PC-9 (cell line): Measurements from ENCODE around the gene KIDINS220. TPM values are rescaled to one million over a fixed set of nuclear protein-coding genes. Genes with fewer than 3 reads are reported as not detected.
A peak's percentile ranks its signal among the peaks of the same experiment; 100 is the strongest.

Experiments
- BruUV-seq: library from RNA; stranded (reverse); fragments of 400-500 nt; replicated peaks from 2 replicates; lab custom pipeline; 2021; lab: Mats Ljungman, UMichigan
- CTCF ChIA-PET: fragments of 300-600 bp; sonication (Branson Sonifier 250); formaldehyde crosslinking; loops from one replicate; lab custom pipeline; 2022; ENCODE audit warnings: antibody characterized with exemption; lab: Charles Lee
- POLR2A ChIA-PET: fragments of 300-600 bp; sonication (Branson Sonifier 250); formaldehyde crosslinking; loops from one replicate; lab custom pipeline; 2022; ENCODE audit warnings: antibody characterized with exemption; ENCODE audit not compliant: unreplicated experiment; lab: Charles Lee
- DNase-seq, 2 experiments: peaks; one replicate each; pipeline versions ENCODE4 v3.0.0 to v3.0.0-alpha.2; 2015 to 2022; ENCODE audit warnings: mixed read lengths in 1 of 2
- H2AFZ ChIP-seq: fragments of 200-600 bp; sonication (generic); 2 replicates; pipeline ENCODE4 v1.8.1; 2017; ENCODE audit warnings: antibody characterized with exemption
- H3F3A ChIP-seq: fragments of 200-600 bp; sonication (generic); 2 replicates; pipeline ENCODE4 v1.8.1; 2017; ENCODE audit warnings: antibody characterized with exemption, mild to moderate bottlenecking, low read depth; ENCODE audit not compliant: insufficient read depth
- H3K27ac ChIP-seq: fragments of 200-600 bp; sonication (generic); 2 replicates; pipeline ENCODE4 v1.6.1; 2016; ENCODE audit warnings: mixed run types
- H3K27me3 ChIP-seq: fragments of 200-600 bp; sonication (generic); 2 replicates; pipeline ENCODE4 v1.6.1; 2016; ENCODE audit warnings: low read depth, mixed run types; ENCODE audit not compliant: insufficient read depth
- H3K36me3 ChIP-seq: fragments of 200-600 bp; sonication (generic); 2 replicates; pipeline ENCODE4 v1.6.1; 2016; ENCODE audit warnings: low read depth, mixed run types
- H3K4me1 ChIP-seq: fragments of 200-600 bp; sonication (generic); replicated peaks from 2 replicates; pipeline ENCODE4 v1.6.1; 2016; ENCODE audit warnings: mixed run types; ENCODE audit not compliant: insufficient read depth
- H3K4me2 ChIP-seq: fragments of 200-600 bp; sonication (generic); 2 replicates; pipeline ENCODE4 v1.6.1; 2017; ENCODE audit warnings: mixed run types
- H3K4me3 ChIP-seq: fragments of 200-600 bp; sonication (generic); 2 replicates; pipeline ENCODE4 v1.6.1; 2016; ENCODE audit warnings: mixed run types
- H3K79me2 ChIP-seq: fragments of 200-600 bp; sonication (generic); 2 replicates; pipeline ENCODE4 v1.6.1; 2017; ENCODE audit warnings: low read depth, mixed run types
- H3K9me2 ChIP-seq: fragments of 200-600 bp; sonication (generic); 2 replicates; pipeline ENCODE4 v1.8.1; 2017; ENCODE audit warnings: mild to moderate bottlenecking; ENCODE audit not compliant: insufficient read depth
- H3K9me3 ChIP-seq: fragments of 200-600 bp; sonication (generic); 2 replicates; pipeline ENCODE4 v1.8.1; 2016; ENCODE audit warnings: low read depth; ENCODE audit not compliant: insufficient read depth
- H4K20me1 ChIP-seq: fragments of 200-600 bp; sonication (generic); 2 replicates; pipeline ENCODE4 v1.8.1; 2017; ENCODE audit not compliant: insufficient read depth
- EZH2 ChIP-seq: fragments of 200-600 bp; sonication (generic); IDR thresholded peaks from 2 replicates; pipeline ENCODE4 v1.8.0; 2017; ENCODE audit warnings: antibody characterized with exemption, low read depth
- intact Hi-C: fragments of 100-400 bp; cut with micrococcal nuclease; formaldehyde crosslinking; loops from one replicate; pipeline ENCODE4 v1.10.0; 2022; ENCODE audit not compliant: unreplicated experiment
- total RNA-seq: library from RNA; stranded (reverse); gene quantifications from 2 replicates; pipeline ENCODE4 v1.2.3, GENCODE V29; 2021
- TF ChIP-seq, protein P1 (sequence below): fragments of 200-600 bp; sonication (generic); conservative IDR thresholded peaks from 2 replicates; pipeline ENCODE4 v1.6.1; 2017; ENCODE audit warnings: mixed run types, antibody characterized with exemption, mild to moderate bottlenecking, moderate library complexity

KIDINS220 gene
- total RNA-seq, 1 experiment from 2014 or later = 13.9 TPM

DNA sequence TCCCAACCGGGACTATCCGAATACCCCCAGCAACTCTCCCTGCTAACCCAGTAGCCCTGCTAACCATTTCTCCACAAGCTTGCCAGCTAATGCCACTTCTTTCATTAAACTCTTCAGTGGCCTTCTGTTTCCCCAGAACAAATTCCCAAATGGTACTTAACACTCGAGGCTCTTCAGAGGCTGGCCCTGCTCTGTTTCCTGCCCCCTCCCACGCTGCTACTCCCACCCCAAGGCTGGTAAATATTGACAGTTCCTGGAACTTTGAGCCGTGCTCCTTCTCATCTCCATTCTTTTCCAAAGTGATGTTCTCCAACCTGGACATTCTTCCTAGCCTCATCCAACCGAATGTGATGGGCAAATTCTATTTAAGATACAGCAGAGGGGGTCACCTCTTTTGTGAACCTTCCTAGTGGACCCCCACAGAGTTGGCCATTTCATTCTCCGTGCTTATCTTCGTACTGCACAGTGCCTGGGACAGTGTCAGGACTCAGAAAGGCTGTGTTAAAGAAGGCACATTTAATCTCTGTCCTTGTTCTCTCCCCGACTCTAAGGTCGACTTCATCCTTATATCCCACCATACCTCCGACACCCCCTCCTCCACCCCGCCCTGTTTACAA lies 3.2 kb upstream of the KIDINS220 start:
- CTCF ChIA-PET = no interaction called here
- H2AFZ ChIP-seq = no peak overlapping the region

DNA sequence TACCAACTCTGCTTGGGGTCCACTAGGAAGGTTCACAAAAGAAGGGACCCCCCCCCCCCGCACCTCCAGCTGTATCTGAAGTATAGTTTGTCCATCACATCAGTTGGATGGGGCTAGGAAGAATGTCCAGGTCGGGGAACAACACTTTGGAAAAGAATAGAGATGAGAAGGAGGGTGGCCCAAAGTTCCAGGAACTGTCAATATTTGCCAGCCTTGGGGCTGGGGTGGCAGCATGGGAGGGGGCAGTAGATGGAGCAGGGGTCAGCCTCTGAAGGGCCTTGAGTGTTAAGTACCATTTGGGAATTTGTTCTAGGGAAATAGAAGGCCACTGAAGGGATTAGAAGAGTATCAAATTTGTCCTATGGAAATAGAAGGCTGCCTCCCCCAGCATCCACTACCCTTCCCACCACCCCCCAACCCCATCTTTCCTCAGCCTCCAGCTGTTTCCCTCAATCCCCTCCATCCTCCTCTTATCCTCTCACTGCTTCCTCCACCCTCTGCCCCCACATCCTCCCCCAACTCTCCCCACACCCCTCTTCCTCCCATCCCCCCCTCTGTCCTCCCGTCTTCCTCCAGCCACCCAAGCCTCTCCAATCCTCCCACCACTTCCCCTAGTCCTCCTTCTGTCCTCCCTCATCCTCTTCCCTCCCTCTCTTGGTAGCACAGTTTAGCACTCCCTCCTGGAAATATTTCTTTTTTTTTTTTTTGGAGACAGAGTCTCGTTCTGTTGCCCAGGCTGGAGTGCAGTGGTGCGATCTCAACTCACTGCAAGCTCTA lies 2.0 kb upstream of the KIDINS220 start:
- intact Hi-C loops = no loop called here
- H4K20me1 ChIP-seq = no peaks in the 10 kb centered on the region
- no peaks in the 10 kb centered on the region; the same call in 1 of the 2 replicates for H3F3A ChIP-seq
- no peaks in the 10 kb centered on the region for H3K36me3 ChIP-seq
- ChIA-PET POLR2A (no interaction called here), CTCF (no interaction called here)
- TF ChIP-seq, protein P1, sequence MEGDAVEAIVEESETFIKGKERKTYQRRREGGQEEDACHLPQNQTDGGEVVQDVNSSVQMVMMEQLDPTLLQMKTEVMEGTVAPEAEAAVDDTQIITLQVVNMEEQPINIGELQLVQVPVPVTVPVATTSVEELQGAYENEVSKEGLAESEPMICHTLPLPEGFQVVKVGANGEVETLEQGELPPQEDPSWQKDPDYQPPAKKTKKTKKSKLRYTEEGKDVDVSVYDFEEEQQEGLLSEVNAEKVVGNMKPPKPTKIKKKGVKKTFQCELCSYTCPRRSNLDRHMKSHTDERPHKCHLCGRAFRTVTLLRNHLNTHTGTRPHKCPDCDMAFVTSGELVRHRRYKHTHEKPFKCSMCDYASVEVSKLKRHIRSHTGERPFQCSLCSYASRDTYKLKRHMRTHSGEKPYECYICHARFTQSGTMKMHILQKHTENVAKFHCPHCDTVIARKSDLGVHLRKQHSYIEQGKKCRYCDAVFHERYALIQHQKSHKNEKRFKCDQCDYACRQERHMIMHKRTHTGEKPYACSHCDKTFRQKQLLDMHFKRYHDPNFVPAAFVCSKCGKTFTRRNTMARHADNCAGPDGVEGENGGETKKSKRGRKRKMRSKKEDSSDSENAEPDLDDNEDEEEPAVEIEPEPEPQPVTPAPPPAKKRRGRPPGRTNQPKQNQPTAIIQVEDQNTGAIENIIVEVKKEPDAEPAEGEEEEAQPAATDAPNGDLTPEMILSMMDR = no peak
- TF ChIP-seq EZH2 = no peak
- H3K4me2 ChIP-seq = no peak overlapping the region
- no peaks in the 10 kb centered on the region for H3K27me3 ChIP-seq
- H3K9me3 ChIP-seq = no peaks in the 10 kb centered on the region
- no peak overlapping the region for H3K4me3 ChIP-seq
- peaks cover 13% of the 10 kb centered on the region for H3K4me1 ChIP-seq
- H3K27ac ChIP-seq = no peak overlapping the region
- no TSS peak for BruUV-seq
- no peak overlapping the region for H2AFZ ChIP-seq
- H3K79me2 ChIP-seq = peaks cover 9% of the 10 kb centered on the region; the same call in 1 of the 2 replicates
- no peak for DNase-seq
- H3K9me2 ChIP-seq = no peaks in the 10 kb centered on the region

More for the DNA sequence above, 3.2 kb upstream of the KIDINS220 start:
- H3K27ac ChIP-seq = no peak overlapping the region
- BruUV-seq = no TSS peak
- intact Hi-C loops = no loop called here
- no peaks in the 10 kb centered on the region for H3K36me3 ChIP-seq
- H3K9me2 ChIP-seq = no peaks in the 10 kb centered on the region
- DNase-seq = no peak
- peaks cover 9% of the 10 kb centered on the region; the same call in 1 of the 2 replicates for H3K79me2 ChIP-seq
- TF ChIP-seq, protein P1 = no peak
- no peak for TF ChIP-seq EZH2
- POLR2A ChIA-PET = no interaction called here
- peaks cover 13% of the 10 kb centered on the region for H3K4me1 ChIP-seq
- H3K9me3 ChIP-seq = no peaks in the 10 kb centered on the region
- no peaks in the 10 kb centered on the region; the same call in 1 of the 2 replicates for H3F3A ChIP-seq
- no peak overlapping the region for H3K4me2 ChIP-seq
- H4K20me1 ChIP-seq = no peaks in the 10 kb centered on the region
- no peaks in the 10 kb centered on the region for H3K27me3 ChIP-seq
- H3K4me3 ChIP-seq = no peak overlapping the region

DNA sequence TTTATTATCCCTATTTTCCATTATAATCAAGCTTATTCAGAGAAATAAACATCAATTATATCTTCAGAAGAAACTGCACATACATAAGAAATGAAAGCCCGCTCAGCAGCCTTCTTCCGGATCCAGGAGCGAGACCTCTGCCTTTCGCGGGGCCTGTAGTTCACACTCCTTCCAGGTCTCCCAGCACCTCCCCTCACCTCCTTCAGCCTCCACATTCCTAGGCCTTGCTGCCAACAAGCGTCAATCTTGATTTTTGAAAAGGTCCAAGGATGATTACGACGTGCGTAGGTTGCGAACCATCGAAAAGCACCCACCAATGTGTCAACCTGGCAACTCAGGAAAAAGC lies 355 bp upstream of the KIDINS220 start:
- H3K79me2 ChIP-seq = peaks cover 9% of the 10 kb centered on the region; the same call in 1 of the 2 replicates
- no peaks in the 10 kb centered on the region for H4K20me1 ChIP-seq
- ChIA-PET CTCF (no interaction called here), POLR2A (no interaction called here)
- no peaks in the 10 kb centered on the region for H3K36me3 ChIP-seq
- no peak overlapping the region for H3K27ac ChIP-seq
- intact Hi-C loops = no loop called here
- peak overlapping the region; percentile 94; the same call in 1 of the 2 replicates for H3K4me3 ChIP-seq
- H3K9me3 ChIP-seq = no peaks in the 10 kb centered on the region
- no peak overlapping the region for H2AFZ ChIP-seq
- TF ChIP-seq EZH2 = no peak
- TF ChIP-seq, protein P1 = no peak
- no peaks in the 10 kb centered on the region for H3K27me3 ChIP-seq
- peaks cover 13% of the 10 kb centered on the region for H3K4me1 ChIP-seq
- DNase-seq = no peak
- no peaks in the 10 kb centered on the region for H3K9me2 ChIP-seq
- peak overlapping the region; percentile 54 for H3K4me2 ChIP-seq
- no TSS peak for BruUV-seq
- H3F3A ChIP-seq = no peaks in the 10 kb centered on the region; the same call in 1 of the 2 replicates
